WTC11 (cell line): ENCODE measurements around the gene PAGE5. TPM values are rescaled to one million over a fixed set of nuclear protein-coding genes. Genes with fewer than 3 reads are reported as not detected.

Source experiments
- ATAC-seq: fragments of 200-7000 bp; cut with Tn5 transposase; 2 replicates; pipeline ENCODE4 v1.10.0; 2021; ENCODE audit warnings: mild to moderate bottlenecking, moderate library complexity
- CTCF ChIA-PET: fragments of 300-600 bp; sonication (Branson Sonifier 250); formaldehyde crosslinking; loops from one replicate; lab custom pipeline; 2021; ENCODE audit warnings: antibody characterized with exemption; lab: Charles Lee
- POLR2A ChIA-PET: fragments of 350-600 bp; sonication (Branson Sonifier 250); formaldehyde crosslinking; loops from one replicate; lab custom pipeline; 2021; ENCODE audit warnings: antibody characterized with exemption; lab: Charles Lee
- DNase-seq: peaks from one replicate; pipeline ENCODE4 v3.0.0; 2021; ENCODE audit warnings: low spot score
- H3K27ac Mint-ChIP-seq: 2 replicates; pipeline ENCODE4 v1.8.0; 2021; ENCODE audit warnings: mixed read lengths
- H3K27me3 Mint-ChIP-seq: 2 replicates; pipeline ENCODE4 v1.8.0; 2021; ENCODE audit warnings: low read depth, mild to moderate bottlenecking, moderate library complexity, mixed read lengths
- H3K36me3 Mint-ChIP-seq: 2 replicates; pipeline ENCODE4 v1.8.0; 2021; ENCODE audit warnings: mixed read lengths
- H3K4me1 Mint-ChIP-seq: 2 replicates; pipeline ENCODE4 v1.8.0; 2022; ENCODE audit warnings: mixed read lengths
- H3K4me3 Mint-ChIP-seq: 2 replicates; pipeline ENCODE4 v1.8.0; 2021; ENCODE audit warnings: mild to moderate bottlenecking, moderate library complexity, mixed read lengths
- H3K9me3 Mint-ChIP-seq: 2 replicates; pipeline ENCODE4 v1.8.0; 2021; ENCODE audit warnings: mixed read lengths
- ATF1 ChIP-seq: sonication (generic); formaldehyde crosslinking; IDR thresholded peaks from 2 replicates; pipeline ENCODE4 v1.8.1; 2023; ENCODE audit warnings: mild to moderate bottlenecking, moderate library complexity, missing genetic modification reagents
- ETV6 ChIP-seq: sonication (generic); formaldehyde crosslinking; IDR thresholded peaks from 2 replicates; pipeline ENCODE4 v1.8.1; 2022; ENCODE audit warnings: mild to moderate bottlenecking, missing genetic modification reagents
- GTF2I ChIP-seq: fragments of 250-450 bp; sonication (Bioruptor Pico); conservative IDR thresholded peaks from 2 replicates; pipeline ENCODE4 v1.4.0; 2021; ENCODE audit warnings: mild to moderate bottlenecking
- JAZF1 ChIP-seq: fragments of 250-450 bp; sonication (Bioruptor Pico); IDR thresholded peaks from 2 replicates; pipeline ENCODE4 v1.9.0; 2021; ENCODE audit warnings: moderate library complexity, mild to moderate bottlenecking, inconsistent platforms
- JUN ChIP-seq: sonication (generic); formaldehyde crosslinking; IDR thresholded peaks from 2 replicates; pipeline ENCODE4 v1.8.0; 2023; ENCODE audit warnings: mild to moderate bottlenecking, missing genetic modification reagents
- KAT7 ChIP-seq: sonication (generic); formaldehyde crosslinking; IDR thresholded peaks from 2 replicates; pipeline ENCODE4 v1.8.1; 2023; ENCODE audit warnings: missing genetic modification reagents, mild to moderate bottlenecking, borderline replicate concordance
- MYBL2 ChIP-seq: sonication (generic); formaldehyde crosslinking; IDR thresholded peaks from 2 replicates; pipeline ENCODE4 v1.8.1; 2023; ENCODE audit warnings: mild to moderate bottlenecking, moderate library complexity, missing genetic modification reagents
- NFE2L1 ChIP-seq: sonication (generic); formaldehyde crosslinking; IDR thresholded peaks from 2 replicates; pipeline ENCODE4 v1.8.1; 2023; ENCODE audit warnings: missing genetic modification reagents
- NFYB ChIP-seq: sonication (generic); formaldehyde crosslinking; conservative IDR thresholded peaks from 2 replicates; pipeline ENCODE4 v1.8.0; 2022; ENCODE audit warnings: low read depth, missing genetic modification reagents
- ZNF232 ChIP-seq: sonication (generic); formaldehyde crosslinking; IDR thresholded peaks from 2 replicates; pipeline ENCODE4 v1.8.0; 2022; ENCODE audit warnings: mild to moderate bottlenecking, missing genetic modification reagents
- ZNF396 ChIP-seq: fragments of 250-450 bp; sonication (Bioruptor Pico); IDR thresholded peaks from 2 replicates; pipeline ENCODE4 v1.8.0; 2021; ENCODE audit warnings: mild to moderate bottlenecking, moderate library complexity, borderline replicate concordance
- ZNF416 ChIP-seq: fragments of 250-450 bp; sonication (Bioruptor Pico); IDR thresholded peaks from 2 replicates; pipeline ENCODE4 v1.9.0; 2021; ENCODE audit warnings: mild to moderate bottlenecking, inconsistent platforms
- total RNA-seq: library from RNA; stranded (reverse); gene quantifications from 3 replicates; pipeline ENCODE4 v1.2.3, GENCODE V29; 2021
- TF ChIP-seq, protein P1 (sequence below): fragments of 250-450 bp; sonication (Bioruptor Pico); IDR thresholded peaks from 2 replicates; pipeline ENCODE4 v1.8.0; 2021; ENCODE audit warnings: mild to moderate bottlenecking
- TF ChIP-seq, protein P2 (sequence below): sonication (generic); formaldehyde crosslinking; IDR thresholded peaks from 2 replicates; pipeline ENCODE4 v1.8.1; 2023; ENCODE audit warnings: mild to moderate bottlenecking, missing genetic modification reagents
- TF ChIP-seq, protein P3 (sequence below): sonication (generic); formaldehyde crosslinking; IDR thresholded peaks from 2 replicates; pipeline ENCODE4 v1.8.1; 2023; ENCODE audit warnings: mild to moderate bottlenecking, missing genetic modification reagents, moderate library complexity
- TF ChIP-seq, protein P4 (sequence below): fragments of 250-450 bp; sonication (Bioruptor Pico); conservative IDR thresholded peaks from 2 replicates; pipeline ENCODE4 v1.9.0; 2021; ENCODE audit warnings: mild to moderate bottlenecking
- TF ChIP-seq, protein P5 (sequence below): sonication (generic); formaldehyde crosslinking; IDR thresholded peaks from 2 replicates; pipeline ENCODE4 v1.8.0; 2022; ENCODE audit warnings: mild to moderate bottlenecking, missing genetic modification reagents
- TF ChIP-seq, protein P6 (sequence below): sonication (generic); formaldehyde crosslinking; IDR thresholded peaks from 2 replicates; pipeline ENCODE4 v1.8.1; 2022; ENCODE audit warnings: mild to moderate bottlenecking, moderate library complexity, missing genetic modification reagents
- TF ChIP-seq, protein P7 (sequence below): sonication (generic); formaldehyde crosslinking; IDR thresholded peaks from 2 replicates; pipeline ENCODE4 v1.8.0; 2023; ENCODE audit warnings: missing genetic modification reagents, mild to moderate bottlenecking, borderline replicate concordance

PAGE5 gene
- total RNA-seq, 1 experiment from 2014 or later: not detected

DNA sequence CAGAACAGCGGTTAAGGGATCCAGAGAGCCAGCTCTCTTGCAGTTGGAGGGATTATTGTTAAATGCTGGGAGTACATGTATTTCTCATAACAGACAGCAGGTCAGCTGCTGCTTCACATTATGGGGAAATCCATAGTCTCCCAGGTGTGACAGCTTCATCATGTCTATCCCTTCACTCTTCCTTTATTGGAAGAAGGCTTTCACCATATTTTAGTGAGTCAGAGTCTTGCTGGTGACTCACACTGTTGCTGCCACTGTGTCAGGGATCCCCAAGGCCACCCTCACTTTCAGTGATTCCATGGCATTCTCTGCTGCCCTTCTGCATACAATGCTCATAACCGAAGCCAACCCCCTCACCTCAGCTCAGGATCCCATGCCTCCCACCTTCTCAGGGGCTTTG, 32.9 kb upstream of the PAGE5 start:
- CTCF ChIA-PET: no interaction called here
- no peak for TF ChIP-seq ZNF396 (CRISPR knock-in tag)
- TF ChIP-seq ZNF232: no peak
- TF ChIP-seq, protein P1, sequence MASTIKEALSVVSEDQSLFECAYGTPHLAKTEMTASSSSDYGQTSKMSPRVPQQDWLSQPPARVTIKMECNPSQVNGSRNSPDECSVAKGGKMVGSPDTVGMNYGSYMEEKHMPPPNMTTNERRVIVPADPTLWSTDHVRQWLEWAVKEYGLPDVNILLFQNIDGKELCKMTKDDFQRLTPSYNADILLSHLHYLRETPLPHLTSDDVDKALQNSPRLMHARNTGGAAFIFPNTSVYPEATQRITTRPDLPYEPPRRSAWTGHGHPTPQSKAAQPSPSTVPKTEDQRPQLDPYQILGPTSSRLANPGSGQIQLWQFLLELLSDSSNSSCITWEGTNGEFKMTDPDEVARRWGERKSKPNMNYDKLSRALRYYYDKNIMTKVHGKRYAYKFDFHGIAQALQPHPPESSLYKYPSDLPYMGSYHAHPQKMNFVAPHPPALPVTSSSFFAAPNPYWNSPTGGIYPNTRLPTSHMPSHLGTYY (CRISPR knock-in tag): no peak
- TF ChIP-seq, protein P2, sequence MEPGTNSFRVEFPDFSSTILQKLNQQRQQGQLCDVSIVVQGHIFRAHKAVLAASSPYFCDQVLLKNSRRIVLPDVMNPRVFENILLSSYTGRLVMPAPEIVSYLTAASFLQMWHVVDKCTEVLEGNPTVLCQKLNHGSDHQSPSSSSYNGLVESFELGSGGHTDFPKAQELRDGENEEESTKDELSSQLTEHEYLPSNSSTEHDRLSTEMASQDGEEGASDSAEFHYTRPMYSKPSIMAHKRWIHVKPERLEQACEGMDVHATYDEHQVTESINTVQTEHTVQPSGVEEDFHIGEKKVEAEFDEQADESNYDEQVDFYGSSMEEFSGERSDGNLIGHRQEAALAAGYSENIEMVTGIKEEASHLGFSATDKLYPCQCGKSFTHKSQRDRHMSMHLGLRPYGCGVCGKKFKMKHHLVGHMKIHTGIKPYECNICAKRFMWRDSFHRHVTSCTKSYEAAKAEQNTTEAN (CRISPR knock-in tag): no peak
- TF ChIP-seq KAT7: no peak
- TF ChIP-seq MYBL2 (CRISPR knock-in tag): no peak
- TF ChIP-seq, protein P3, sequence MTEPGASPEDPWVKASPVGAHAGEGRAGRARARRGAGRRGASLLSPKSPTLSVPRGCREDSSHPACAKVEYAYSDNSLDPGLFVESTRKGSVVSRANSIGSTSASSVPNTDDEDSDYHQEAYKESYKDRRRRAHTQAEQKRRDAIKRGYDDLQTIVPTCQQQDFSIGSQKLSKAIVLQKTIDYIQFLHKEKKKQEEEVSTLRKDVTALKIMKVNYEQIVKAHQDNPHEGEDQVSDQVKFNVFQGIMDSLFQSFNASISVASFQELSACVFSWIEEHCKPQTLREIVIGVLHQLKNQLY (CRISPR knock-in tag): no peak
- TF ChIP-seq NFE2L1 (CRISPR knock-in tag): no peak
- TF ChIP-seq ETV6 (CRISPR knock-in tag): no peak
- TF ChIP-seq, protein P4, sequence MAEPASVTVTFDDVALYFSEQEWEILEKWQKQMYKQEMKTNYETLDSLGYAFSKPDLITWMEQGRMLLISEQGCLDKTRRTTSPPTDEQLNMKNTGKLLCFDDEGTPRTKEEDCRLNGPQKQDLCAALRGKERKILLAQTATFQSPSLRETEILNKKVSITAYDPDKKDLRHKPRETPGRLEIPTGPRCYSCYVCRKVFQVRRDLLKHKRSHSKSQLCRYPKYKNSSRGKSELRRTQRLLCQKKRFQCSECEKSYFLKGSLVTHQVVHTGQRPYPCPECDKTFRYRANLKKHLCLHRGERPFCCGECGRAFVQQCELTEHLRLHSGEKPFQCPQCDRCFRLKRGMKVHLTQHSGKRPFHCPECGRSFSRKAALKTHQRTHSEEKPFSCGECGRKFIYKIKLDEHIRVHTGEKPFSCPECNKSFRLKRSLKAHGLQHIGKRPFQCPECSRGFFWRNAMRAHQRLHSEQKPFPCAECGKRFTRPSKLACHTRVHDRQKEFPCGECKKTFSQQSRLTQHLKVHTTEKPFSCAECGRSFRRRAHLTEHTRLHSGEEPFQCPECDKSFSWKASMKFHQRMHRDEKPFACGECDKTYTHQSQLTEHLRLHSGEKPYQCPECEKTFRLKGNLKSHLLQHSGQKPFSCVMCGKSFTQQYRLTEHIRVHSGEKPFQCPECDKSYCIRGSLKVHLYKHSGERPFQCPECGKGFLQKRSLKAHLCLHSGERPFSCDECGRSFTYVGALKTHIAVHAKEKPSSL: no peak
- Mint-ChIP-seq H3K27me3 (no peaks in the 10 kb centered on the region), H3K4me3 (no peak overlapping the region), H3K27ac (no peak overlapping the region), H3K36me3 (peaks cover 3% of the 10 kb centered on the region; the same call in 1 of the 2 replicates), H3K9me3 (peaks cover 36% of the 10 kb centered on the region), H3K4me1 (no peaks in the 10 kb centered on the region)
- no peak for DNase-seq
- ATAC-seq: no peak
- POLR2A ChIA-PET: no interaction called here

DNA sequence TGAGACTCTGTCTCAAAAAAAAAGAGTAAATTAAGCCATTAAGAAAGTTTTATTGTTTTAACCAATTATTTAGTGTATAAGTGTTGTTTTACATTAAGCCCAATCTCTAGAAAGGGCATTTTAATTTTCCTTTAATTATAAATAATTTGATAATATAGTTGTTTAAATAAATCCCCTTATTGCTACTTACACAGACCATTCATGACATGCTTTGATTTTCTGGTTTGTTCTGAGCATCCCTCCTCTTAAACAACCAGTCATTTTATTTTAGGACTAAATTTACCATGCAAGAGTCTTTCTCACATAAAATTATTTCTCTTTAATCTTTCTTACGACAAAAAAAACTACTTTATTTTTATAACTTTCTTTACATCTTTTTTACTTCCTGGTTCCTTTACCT, 23.5 kb upstream of the PAGE5 start:
- no peaks in the 10 kb centered on the region for H3K27me3 Mint-ChIP-seq
- CTCF ChIA-PET: no interaction called here
- no peak overlapping the region for H3K27ac Mint-ChIP-seq
- H3K9me3 Mint-ChIP-seq: peaks cover 25% of the 10 kb centered on the region
- ATAC-seq (no peak), DNase-seq (no peak)
- H3K4me1 Mint-ChIP-seq: no peaks in the 10 kb centered on the region
- H3K36me3 Mint-ChIP-seq: peaks cover 16% of the 10 kb centered on the region
- no peak overlapping the region for H3K4me3 Mint-ChIP-seq
- TF ChIP-seq ZNF416 (CRISPR knock-in tag) (no peak), NFYB (CRISPR knock-in tag) (no peak), KAT7 (no peak), ATF1 (CRISPR knock-in tag) (no peak), JAZF1 (no peak), JUN (CRISPR knock-in tag) (no peak), GTF2I (no peak)
- TF ChIP-seq, protein P5, sequence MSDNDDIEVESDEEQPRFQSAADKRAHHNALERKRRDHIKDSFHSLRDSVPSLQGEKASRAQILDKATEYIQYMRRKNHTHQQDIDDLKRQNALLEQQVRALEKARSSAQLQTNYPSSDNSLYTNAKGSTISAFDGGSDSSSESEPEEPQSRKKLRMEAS (CRISPR knock-in tag): no peak
- TF ChIP-seq, protein P6, sequence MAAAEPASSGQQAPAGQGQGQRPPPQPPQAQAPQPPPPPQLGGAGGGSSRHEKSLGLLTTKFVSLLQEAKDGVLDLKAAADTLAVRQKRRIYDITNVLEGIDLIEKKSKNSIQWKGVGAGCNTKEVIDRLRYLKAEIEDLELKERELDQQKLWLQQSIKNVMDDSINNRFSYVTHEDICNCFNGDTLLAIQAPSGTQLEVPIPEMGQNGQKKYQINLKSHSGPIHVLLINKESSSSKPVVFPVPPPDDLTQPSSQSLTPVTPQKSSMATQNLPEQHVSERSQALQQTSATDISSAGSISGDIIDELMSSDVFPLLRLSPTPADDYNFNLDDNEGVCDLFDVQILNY (CRISPR knock-in tag): no peak
- TF ChIP-seq, protein P7, sequence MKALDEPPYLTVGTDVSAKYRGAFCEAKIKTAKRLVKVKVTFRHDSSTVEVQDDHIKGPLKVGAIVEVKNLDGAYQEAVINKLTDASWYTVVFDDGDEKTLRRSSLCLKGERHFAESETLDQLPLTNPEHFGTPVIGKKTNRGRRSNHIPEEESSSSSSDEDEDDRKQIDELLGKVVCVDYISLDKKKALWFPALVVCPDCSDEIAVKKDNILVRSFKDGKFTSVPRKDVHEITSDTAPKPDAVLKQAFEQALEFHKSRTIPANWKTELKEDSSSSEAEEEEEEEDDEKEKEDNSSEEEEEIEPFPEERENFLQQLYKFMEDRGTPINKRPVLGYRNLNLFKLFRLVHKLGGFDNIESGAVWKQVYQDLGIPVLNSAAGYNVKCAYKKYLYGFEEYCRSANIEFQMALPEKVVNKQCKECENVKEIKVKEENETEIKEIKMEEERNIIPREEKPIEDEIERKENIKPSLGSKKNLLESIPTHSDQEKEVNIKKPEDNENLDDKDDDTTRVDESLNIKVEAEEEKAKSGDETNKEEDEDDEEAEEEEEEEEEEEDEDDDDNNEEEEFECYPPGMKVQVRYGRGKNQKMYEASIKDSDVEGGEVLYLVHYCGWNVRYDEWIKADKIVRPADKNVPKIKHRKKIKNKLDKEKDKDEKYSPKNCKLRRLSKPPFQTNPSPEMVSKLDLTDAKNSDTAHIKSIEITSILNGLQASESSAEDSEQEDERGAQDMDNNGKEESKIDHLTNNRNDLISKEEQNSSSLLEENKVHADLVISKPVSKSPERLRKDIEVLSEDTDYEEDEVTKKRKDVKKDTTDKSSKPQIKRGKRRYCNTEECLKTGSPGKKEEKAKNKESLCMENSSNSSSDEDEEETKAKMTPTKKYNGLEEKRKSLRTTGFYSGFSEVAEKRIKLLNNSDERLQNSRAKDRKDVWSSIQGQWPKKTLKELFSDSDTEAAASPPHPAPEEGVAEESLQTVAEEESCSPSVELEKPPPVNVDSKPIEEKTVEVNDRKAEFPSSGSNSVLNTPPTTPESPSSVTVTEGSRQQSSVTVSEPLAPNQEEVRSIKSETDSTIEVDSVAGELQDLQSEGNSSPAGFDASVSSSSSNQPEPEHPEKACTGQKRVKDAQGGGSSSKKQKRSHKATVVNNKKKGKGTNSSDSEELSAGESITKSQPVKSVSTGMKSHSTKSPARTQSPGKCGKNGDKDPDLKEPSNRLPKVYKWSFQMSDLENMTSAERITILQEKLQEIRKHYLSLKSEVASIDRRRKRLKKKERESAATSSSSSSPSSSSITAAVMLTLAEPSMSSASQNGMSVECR (CRISPR knock-in tag): no peak
- TF ChIP-seq, protein P2 (CRISPR knock-in tag): no peak
- POLR2A ChIA-PET: no interaction called here
